ENCODE results near the gene SNRNP70.

The SNRNP70 gene

GRCh38 chr19:49102303-49102702, 17.1 kb downstream of the SNRNP70 start:
- DNase-seq: no peak

- DNase-seq: no peak
Measured at GRCh38 chr19:49103331-49104085, 18.3 kb downstream of the SNRNP70 start.

GRCh38 chr19:49104229-49104864, 19.1 kb downstream of the SNRNP70 start:
- DNase-seq: no peak

- DNase-seq: peak; percentile 32 to 38
Measured at GRCh38 chr19:49106648-49107135, 21.4 kb downstream of the SNRNP70 start.

GRCh38 chr19:49107625-49108459, 22.6 kb downstream of the SNRNP70 start:
- DNase-seq: no peak

- no peak for DNase-seq
Measured at GRCh38 chr19:49109051-49109450, 23.8 kb downstream of the SNRNP70 start.

GRCh38 chr19:49109569-49110233, 24.4 kb downstream of the SNRNP70 start:
- DNase-seq: no peak

GRCh38 chr19:49110567-49110966, 25.3 kb downstream of the SNRNP70 start:
- no peak for DNase-seq

GRCh38 chr19:49111218-49111998, 26.2 kb downstream of the SNRNP70 start:
- DNase-seq: no peak

- peak; percentile 8 to 60 for DNase-seq
Measured at GRCh38 chr19:49113762-49114629, 28.7 kb downstream of the SNRNP70 start, which contains the start of gene LIN7B. Gene LIN7B, plus strand, starts transcription at chr19:49114370. Its CDS starts 35 bp downstream, at chr19:49114405.

- DNase-seq: peak; percentile 56 to 63
Measured at GRCh38 chr19:49114630-49115363, 29.5 kb downstream of the SNRNP70 start.

GRCh38 chr19:49116544-49116943, 31.3 kb downstream of the SNRNP70 start:
- no peak for DNase-seq

GRCh38 chr19:49117677-49118564, 32.7 kb downstream of the SNRNP70 start:
- DNase-seq: no peak

GRCh38 chr19:49118565-49119410, 33.5 kb downstream of the SNRNP70 start, which contains the start of gene C19orf73:
Gene C19orf73, minus strand, starts transcription at chr19:49119143. Its CDS starts 121 bp downstream, at chr19:49119022.
- peak; percentile 95 to 97 for DNase-seq

- peak in 1 of 2 donors; percentile 27 for DNase-seq
Measured at GRCh38 chr19:49119411-49120324, 34.4 kb downstream of the SNRNP70 start, which contains the start of gene PPFIA3. Gene PPFIA3, plus strand, starts transcription at chr19:49119544. Its CDS starts 8,330 bp downstream, at chr19:49127874.

- no peak for DNase-seq
Measured at GRCh38 chr19:49120325-49120683, 35.1 kb downstream of the SNRNP70 start.

GRCh38 chr19:49120868-49121267, 35.6 kb downstream of the SNRNP70 start:
- DNase-seq: no peak
